ENCODE results near the gene NEK11.

GRCh38 chr3:131218196-131218595 lies 191.5 kb downstream of the NEK11 start:
- TF ChIP-seq CTCF (IDR thresholded peaks at IDR 0.05; ENCODE audit: low read length) (no peak), EZH2 (IDR thresholded peaks at IDR 0.05; ENCODE audit: borderline replicate concordance, low read length) (no peak)

Data from OCI-LY1 (cell line).